ENCODE results near the gene PHAF1. TPM values are rescaled to one million over a fixed set of nuclear protein-coding genes. Genes with fewer than 3 reads are reported as not detected.

Gene PHAF1
- total and polyA plus RNA-seq, 9 of the 15 experiments (the other 6 are each of a cell fraction or from before 2014, with no cell fraction given), result 5.1 to 25.4 (median 13.8) TPM

DNA sequence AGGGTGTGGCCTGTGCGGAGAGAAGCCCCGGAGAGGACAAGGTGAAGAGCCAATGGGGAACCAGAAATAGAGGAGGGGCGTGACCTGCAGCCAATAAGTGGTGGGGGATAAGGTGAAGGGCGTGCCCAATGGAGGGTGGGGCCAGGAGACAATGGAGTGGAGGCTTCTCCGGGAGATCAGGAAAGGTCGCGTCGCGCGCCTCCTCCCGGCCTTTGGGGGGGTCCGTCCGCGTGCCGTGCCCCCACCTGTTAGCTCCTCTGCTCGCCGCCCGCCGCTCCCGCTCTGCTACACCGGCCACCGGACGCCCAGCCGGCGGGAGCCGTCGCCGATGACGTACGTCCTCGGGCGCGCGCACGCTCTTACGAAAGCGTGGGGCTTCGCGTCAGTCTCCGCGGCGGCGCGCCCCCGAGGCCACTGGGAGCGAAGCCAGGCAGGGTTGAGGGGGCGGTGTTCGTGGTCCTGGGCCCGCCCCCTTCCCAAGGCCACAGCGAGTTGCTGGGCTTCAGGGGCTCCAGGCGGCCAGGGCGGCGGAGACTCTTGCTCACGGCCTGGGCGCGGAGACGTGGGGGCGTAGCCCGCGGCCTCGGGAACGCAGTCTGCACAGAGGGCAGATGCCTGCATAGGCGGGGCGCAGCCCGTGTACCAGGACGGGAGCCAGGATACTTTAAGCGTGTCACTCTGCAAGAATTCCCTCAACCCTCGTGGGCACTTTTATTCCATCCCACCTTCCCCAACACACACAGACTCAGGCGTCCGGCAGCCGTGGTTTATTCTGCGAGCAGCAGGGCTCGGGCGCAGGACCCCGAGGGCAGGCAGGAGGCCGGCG lies 74.1 kb downstream of the PHAF1 start, which contains the start of gene MATCAP1 (continued):
- TF ChIP-seq, protein P1, sequence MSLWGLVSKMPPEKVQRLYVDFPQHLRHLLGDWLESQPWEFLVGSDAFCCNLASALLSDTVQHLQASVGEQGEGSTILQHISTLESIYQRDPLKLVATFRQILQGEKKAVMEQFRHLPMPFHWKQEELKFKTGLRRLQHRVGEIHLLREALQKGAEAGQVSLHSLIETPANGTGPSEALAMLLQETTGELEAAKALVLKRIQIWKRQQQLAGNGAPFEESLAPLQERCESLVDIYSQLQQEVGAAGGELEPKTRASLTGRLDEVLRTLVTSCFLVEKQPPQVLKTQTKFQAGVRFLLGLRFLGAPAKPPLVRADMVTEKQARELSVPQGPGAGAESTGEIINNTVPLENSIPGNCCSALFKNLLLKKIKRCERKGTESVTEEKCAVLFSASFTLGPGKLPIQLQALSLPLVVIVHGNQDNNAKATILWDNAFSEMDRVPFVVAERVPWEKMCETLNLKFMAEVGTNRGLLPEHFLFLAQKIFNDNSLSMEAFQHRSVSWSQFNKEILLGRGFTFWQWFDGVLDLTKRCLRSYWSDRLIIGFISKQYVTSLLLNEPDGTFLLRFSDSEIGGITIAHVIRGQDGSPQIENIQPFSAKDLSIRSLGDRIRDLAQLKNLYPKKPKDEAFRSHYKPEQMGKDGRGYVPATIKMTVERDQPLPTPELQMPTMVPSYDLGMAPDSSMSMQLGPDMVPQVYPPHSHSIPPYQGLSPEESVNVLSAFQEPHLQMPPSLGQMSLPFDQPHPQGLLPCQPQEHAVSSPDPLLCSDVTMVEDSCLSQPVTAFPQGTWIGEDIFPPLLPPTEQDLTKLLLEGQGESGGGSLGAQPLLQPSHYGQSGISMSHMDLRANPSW (CRISPR knock-in tag; IDR thresholded peaks at IDR 0.05), result no peak; the same call in 1 of the 2 replicates
- TF ChIP-seq, protein P2, sequence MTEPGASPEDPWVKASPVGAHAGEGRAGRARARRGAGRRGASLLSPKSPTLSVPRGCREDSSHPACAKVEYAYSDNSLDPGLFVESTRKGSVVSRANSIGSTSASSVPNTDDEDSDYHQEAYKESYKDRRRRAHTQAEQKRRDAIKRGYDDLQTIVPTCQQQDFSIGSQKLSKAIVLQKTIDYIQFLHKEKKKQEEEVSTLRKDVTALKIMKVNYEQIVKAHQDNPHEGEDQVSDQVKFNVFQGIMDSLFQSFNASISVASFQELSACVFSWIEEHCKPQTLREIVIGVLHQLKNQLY (CRISPR knock-in tag; conservative IDR thresholded peaks at IDR 0.05), result no peak
- TF ChIP-seq ZNF668 (CRISPR knock-in tag; IDR thresholded peaks at IDR 0.05) (no peak), HMG20B (CRISPR knock-in tag; IDR thresholded peaks at IDR 0.05) (no peak), SMARCE1 (IDR thresholded peaks at IDR 0.05) (no peak), ETS2 (tag; IDR thresholded peaks at IDR 0.05; ENCODE audit: borderline replicate concordance, poor library complexity, severe bottlenecking) (no peak), CBX5 (IDR thresholded peaks at IDR 0.05; ENCODE audit: borderline replicate concordance, low read depth) (no peak), TAF9B (IDR thresholded peaks at IDR 0.05; ENCODE audit: partially characterized antibody) (no peak), U2AF2 (optimal IDR thresholded peaks at IDR 0.05; ENCODE audit: low read depth, low read length) (no peak), MTA2 (IDR thresholded peaks at IDR 0.05; ENCODE audit: low read depth) (no peak), ZNF695 (CRISPR knock-in tag; IDR thresholded peaks at IDR 0.05) (no peak), COPS2 (conservative IDR thresholded peaks at IDR 0.05) (no peak), SMAD2 (IDR thresholded peaks at IDR 0.05; ENCODE audit: low read depth, low read length) (no peak), E2F3 (CRISPR knock-in tag; IDR thresholded peaks at IDR 0.05) (no peak)
- TF ChIP-seq, protein P3, sequence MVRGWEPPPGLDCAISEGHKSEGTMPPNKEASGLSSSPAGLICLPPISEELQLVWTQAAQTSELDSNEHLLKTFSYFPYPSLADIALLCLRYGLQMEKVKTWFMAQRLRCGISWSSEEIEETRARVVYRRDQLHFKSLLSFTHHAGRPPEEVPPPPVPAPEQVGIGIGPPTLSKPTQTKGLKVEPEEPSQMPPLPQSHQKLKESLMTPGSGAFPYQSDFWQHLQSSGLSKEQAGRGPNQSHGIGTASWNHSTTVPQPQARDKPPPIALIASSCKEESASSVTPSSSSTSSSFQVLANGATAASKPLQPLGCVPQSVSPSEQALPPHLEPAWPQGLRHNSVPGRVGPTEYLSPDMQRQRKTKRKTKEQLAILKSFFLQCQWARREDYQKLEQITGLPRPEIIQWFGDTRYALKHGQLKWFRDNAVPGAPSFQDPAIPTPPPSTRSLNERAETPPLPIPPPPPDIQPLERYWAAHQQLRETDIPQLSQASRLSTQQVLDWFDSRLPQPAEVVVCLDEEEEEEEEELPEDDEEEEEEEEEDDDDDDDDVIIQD (CRISPR knock-in tag; IDR thresholded peaks at IDR 0.05), result no peak
- TF ChIP-seq, protein P4, sequence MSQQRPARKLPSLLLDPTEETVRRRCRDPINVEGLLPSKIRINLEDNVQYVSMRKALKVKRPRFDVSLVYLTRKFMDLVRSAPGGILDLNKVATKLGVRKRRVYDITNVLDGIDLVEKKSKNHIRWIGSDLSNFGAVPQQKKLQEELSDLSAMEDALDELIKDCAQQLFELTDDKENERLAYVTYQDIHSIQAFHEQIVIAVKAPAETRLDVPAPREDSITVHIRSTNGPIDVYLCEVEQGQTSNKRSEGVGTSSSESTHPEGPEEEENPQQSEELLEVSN (IDR thresholded peaks at IDR 0.05; ENCODE audit: borderline replicate concordance in 1 of 2, extremely low read depth in 1 of 2, insufficient read depth in 1 of 2, insufficient read length in 1 of 2, low read depth in 1 of 2, low read length in 1 of 2, poor library complexity in 1 of 2, severe bottlenecking in 1 of 2), result peak in 1 of 2 experiments; percentile 61
- TF ChIP-seq, protein P5, sequence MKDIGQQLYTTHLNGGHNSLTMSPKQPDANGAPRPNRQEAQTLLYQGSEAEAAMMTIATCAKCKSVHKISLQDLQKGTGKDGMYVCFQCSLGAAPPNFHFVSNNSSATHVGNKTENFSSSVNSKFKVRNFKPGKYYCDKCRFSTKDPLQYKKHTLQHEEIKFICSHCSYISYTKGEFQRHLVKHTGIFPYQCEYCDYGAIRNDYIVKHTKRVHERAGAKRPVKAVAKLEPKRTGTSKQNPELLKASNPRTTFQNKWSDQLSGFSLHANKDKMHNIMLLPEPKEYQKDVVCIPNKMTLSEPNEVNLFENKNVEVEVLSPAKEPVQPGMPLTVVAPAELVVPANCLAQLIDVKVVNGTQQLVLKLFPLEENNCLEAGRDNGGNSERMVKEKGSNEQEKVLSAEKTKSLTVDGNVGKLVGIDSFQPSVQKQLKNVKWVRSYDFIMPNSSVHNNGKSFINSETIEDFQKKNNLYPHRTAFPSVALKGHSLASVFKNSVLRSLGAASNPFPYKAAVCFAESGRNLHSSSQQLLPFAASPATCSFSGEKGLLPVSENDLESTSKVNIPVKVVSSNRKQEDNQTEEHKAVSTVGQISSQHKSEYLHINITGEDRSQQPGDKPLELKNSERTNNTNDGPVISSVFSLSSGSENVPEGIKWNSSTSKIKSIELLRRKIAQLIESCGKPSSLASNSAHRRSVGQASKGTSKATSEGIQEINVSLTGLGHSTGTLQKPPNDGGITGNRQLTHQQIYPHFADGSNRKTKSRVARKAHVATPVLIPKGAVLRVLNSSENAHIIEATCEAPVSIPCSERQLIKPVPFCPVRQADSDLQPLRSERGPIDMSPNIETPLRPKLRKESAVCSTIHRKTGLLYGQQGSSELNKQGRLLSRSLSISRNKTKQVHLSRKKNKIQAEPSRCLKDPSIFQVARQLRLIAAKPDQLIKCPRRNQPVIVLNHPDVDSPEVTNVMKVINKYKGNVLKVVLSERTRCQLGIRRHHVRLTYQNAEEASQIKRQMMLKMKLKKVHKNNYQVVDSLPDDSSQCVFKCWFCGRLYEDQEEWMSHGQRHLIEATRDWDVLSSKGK (CRISPR knock-in tag; IDR thresholded peaks at IDR 0.05), result no peak

Data from K562 (cell line).